ENCODE data around the gene SPRED3. TPM values are rescaled to one million over a fixed set of nuclear protein-coding genes. Genes with fewer than 3 reads are reported as not detected.
A peak's percentile ranks its signal among the peaks of the same experiment; 100 is the strongest.

The SPRED3 gene
- total and polyA plus RNA-seq, 2 donors (not counting 1 experiment from before 2014, with no cell fraction given), result 1.5 to 2.0 TPM

DNA sequence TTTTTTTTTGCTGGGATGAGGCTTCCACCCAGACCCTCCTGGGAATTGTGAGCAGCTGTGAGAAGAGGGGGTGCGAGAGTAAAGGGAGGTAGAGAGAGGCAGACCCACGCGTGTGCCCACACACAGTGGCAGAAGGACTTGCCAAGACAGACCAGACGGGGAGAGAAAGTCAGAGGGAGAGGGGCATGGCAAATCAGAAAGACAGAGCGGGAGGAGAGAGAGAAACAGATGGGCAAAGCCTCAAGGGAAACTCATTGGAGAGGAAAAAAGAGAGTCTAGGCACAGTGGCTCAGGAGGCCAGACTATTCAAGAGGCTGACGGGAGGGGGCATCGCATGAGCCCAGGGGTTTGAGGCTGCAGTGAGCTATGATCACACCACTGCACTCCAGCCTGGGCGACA lies 35.9 kb upstream of the SPRED3 start:
- H3K27ac ChIP-seq (ENCODE audit: insufficient read depth, low read length), result no peak overlapping the region
- H3K79me2 ChIP-seq (ENCODE audit: control insufficient read depth, insufficient read depth, low read length), result no peaks in the 10 kb centered on the region
- H3K4me2 ChIP-seq (ENCODE audit: extremely low read depth, insufficient read depth, low read length), result no peak overlapping the region
- H3K4me3 ChIP-seq (replicated peaks in 1 of 4; ENCODE audit: control extremely low read depth in 1 of 4, insufficient read depth in 1 of 4, low read depth in 3 of 4, low read length in 4 of 4), result no peak overlapping the region
- no peak for DNase-seq (ENCODE audit: low read depth in 2 of 2)
- H3K27me3 ChIP-seq (ENCODE audit: control insufficient read depth, insufficient read depth, low read length), result no peaks in the 10 kb centered on the region
- H3K9me3 ChIP-seq (ENCODE audit: control insufficient read depth, insufficient read depth, low read depth, low read length), result no peaks in the 10 kb centered on the region
- H3K4me1 ChIP-seq (ENCODE audit: control insufficient read depth, extremely low read depth, insufficient read depth, low read length), result no peaks in the 10 kb centered on the region
- no peaks in the 10 kb centered on the region for H4K20me1 ChIP-seq (ENCODE audit: control insufficient read depth, extremely low read depth, insufficient read depth, low read length)
- H2AFZ ChIP-seq (ENCODE audit: low read length), result no peak overlapping the region
- H3K36me3 ChIP-seq (ENCODE audit: control insufficient read depth, insufficient read depth, low read length), result no peaks in the 10 kb centered on the region
- TF ChIP-seq CTCF (conservative IDR thresholded peaks at IDR 0.05 in 1 of 2, IDR thresholded peaks at IDR 0.05 in 1 of 2; ENCODE audit: low read depth in 1 of 2, low read length in 2 of 2), result no peak
- no peak for TF ChIP-seq EZH2 (IDR thresholded peaks at IDR 0.05; ENCODE audit: low read length, missing control alignments)
- H3K9ac ChIP-seq (ENCODE audit: insufficient read depth, low read length), result no peak overlapping the region

DNA sequence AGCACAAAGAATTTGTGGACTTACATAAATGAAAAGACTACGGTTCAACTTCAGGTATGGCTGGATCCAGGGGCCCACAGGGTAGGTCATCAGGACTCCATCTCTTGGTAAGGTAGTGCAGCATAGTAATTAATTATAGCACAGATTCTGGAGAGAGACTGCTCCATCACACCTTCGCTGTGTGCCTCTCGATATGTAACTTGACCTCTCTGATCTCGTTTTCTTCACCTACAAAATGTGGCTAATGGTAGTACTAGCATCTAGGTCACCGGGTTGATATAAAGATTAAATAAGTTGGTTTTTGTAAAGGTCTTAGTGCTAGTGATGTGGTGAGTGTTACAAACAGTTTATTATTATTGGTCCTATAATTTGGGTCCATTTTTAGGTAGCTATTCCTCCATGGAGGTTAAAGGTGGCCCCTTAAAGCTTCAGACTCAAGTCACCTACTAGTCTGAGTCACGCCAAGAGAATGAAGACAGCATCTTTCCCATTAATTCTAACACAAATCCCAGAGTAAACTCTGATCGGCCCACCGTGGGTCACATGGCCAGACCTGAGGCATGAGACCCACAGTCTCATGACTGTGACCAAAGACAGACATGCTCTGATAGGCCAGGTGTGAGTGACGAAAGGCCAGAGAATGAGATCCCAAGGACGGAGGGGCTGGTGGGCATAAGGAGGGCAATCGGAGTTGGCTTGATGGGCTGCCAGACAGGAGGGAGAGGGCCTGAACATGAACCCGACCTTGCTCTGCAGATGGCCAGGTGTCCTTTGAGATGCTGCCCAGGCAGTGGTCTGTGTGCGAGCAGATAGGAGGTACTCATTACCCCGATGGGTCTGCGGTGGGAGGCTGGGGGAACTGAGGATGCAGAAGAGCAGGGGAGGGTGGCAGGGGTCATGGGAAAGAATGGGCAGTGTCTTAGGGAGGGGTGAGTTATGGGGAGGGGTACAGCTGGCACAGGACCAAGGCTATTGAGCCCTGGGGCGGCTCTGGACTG lies 32.5 kb upstream of the SPRED3 start:
- H3K27ac ChIP-seq (ENCODE audit: insufficient read depth, low read length), result no peak overlapping the region
- H2AFZ ChIP-seq (ENCODE audit: low read length), result no peak overlapping the region
- H3K27me3 ChIP-seq (ENCODE audit: control insufficient read depth, insufficient read depth, low read length), result peaks cover 18% of the 10 kb centered on the region
- no peak overlapping the region for H3K4me2 ChIP-seq (ENCODE audit: extremely low read depth, insufficient read depth, low read length)
- no peak for DNase-seq (ENCODE audit: low read depth in 2 of 2)
- no peaks in the 10 kb centered on the region for H4K20me1 ChIP-seq (ENCODE audit: control insufficient read depth, extremely low read depth, insufficient read depth, low read length)
- no peak overlapping the region for H3K9ac ChIP-seq (ENCODE audit: insufficient read depth, low read length)
- no peaks in the 10 kb centered on the region for H3K36me3 ChIP-seq (ENCODE audit: control insufficient read depth, insufficient read depth, low read length)
- no peaks in the 10 kb centered on the region for H3K79me2 ChIP-seq (ENCODE audit: control insufficient read depth, insufficient read depth, low read length)
- no peaks in the 10 kb centered on the region for H3K9me3 ChIP-seq (ENCODE audit: control insufficient read depth, insufficient read depth, low read depth, low read length)
- H3K4me1 ChIP-seq (ENCODE audit: control insufficient read depth, extremely low read depth, insufficient read depth, low read length), result no peaks in the 10 kb centered on the region
- TF ChIP-seq CTCF (conservative IDR thresholded peaks at IDR 0.05 in 1 of 2, IDR thresholded peaks at IDR 0.05 in 1 of 2; ENCODE audit: low read depth in 1 of 2, low read length in 2 of 2), result no peak
- peak; percentile 17 for TF ChIP-seq EZH2 (IDR thresholded peaks at IDR 0.05; ENCODE audit: low read length, missing control alignments)
- H3K4me3 ChIP-seq (replicated peaks in 1 of 4; ENCODE audit: control extremely low read depth in 1 of 4, insufficient read depth in 1 of 4, low read depth in 3 of 4, low read length in 4 of 4), result no peak overlapping the region

GRCh38 chr19:38358071-38358470 lies 30.4 kb upstream of the SPRED3 start:
- Histone ChIP-seq H2AFZ (ENCODE audit: low read length) (no peak overlapping the region), H3K9ac (ENCODE audit: insufficient read depth, low read length) (no peak overlapping the region), H3K4me2 (ENCODE audit: extremely low read depth, insufficient read depth, low read length) (no peak overlapping the region), H3K27me3 (ENCODE audit: control insufficient read depth, insufficient read depth, low read length) (peaks cover 18% of the 10 kb centered on the region), H3K36me3 (ENCODE audit: control insufficient read depth, insufficient read depth, low read length) (no peaks in the 10 kb centered on the region), H4K20me1 (ENCODE audit: control insufficient read depth, extremely low read depth, insufficient read depth, low read length) (no peaks in the 10 kb centered on the region), H3K79me2 (ENCODE audit: control insufficient read depth, insufficient read depth, low read length) (no peaks in the 10 kb centered on the region), H3K9me3 (ENCODE audit: control insufficient read depth, insufficient read depth, low read depth, low read length) (no peaks in the 10 kb centered on the region), H3K4me3 (replicated peaks in 1 of 4; ENCODE audit: control extremely low read depth in 1 of 4, insufficient read depth in 1 of 4, low read depth in 3 of 4, low read length in 4 of 4) (no peak overlapping the region), H3K4me1 (ENCODE audit: control insufficient read depth, extremely low read depth, insufficient read depth, low read length) (no peaks in the 10 kb centered on the region), H3K27ac (ENCODE audit: insufficient read depth, low read length) (no peak overlapping the region)
- TF ChIP-seq CTCF (conservative IDR thresholded peaks at IDR 0.05 in 1 of 2, IDR thresholded peaks at IDR 0.05 in 1 of 2; ENCODE audit: low read depth in 1 of 2, low read length in 2 of 2) (no peak), EZH2 (IDR thresholded peaks at IDR 0.05; ENCODE audit: low read length, missing control alignments) (no peak)
- DNase-seq (ENCODE audit: low read depth in 2 of 2), result no peak

All from fibroblast of lung (primary cell).